GM23248 (cell line): ENCODE measurements around the gene TCEAL7.

Experiments
- EZH2 ChIP-seq: fragments of 200-600 bp; sonication (generic); IDR thresholded peaks from 2 replicates; pipeline ENCODE4 v1.6.1; 2018; ENCODE audit warnings: antibody characterized with exemption, mild to moderate bottlenecking; ENCODE audit not compliant: insufficient read depth, poor library complexity, severe bottlenecking
- EZH2phosphoT487 ChIP-seq: fragments of 200-600 bp; sonication (generic); IDR thresholded peaks from 2 replicates; pipeline ENCODE4 v1.6.1; 2018; ENCODE audit warnings: antibody characterized with exemption, moderate library complexity, mild to moderate bottlenecking, low read depth; ENCODE audit not compliant: insufficient read depth

DNA sequence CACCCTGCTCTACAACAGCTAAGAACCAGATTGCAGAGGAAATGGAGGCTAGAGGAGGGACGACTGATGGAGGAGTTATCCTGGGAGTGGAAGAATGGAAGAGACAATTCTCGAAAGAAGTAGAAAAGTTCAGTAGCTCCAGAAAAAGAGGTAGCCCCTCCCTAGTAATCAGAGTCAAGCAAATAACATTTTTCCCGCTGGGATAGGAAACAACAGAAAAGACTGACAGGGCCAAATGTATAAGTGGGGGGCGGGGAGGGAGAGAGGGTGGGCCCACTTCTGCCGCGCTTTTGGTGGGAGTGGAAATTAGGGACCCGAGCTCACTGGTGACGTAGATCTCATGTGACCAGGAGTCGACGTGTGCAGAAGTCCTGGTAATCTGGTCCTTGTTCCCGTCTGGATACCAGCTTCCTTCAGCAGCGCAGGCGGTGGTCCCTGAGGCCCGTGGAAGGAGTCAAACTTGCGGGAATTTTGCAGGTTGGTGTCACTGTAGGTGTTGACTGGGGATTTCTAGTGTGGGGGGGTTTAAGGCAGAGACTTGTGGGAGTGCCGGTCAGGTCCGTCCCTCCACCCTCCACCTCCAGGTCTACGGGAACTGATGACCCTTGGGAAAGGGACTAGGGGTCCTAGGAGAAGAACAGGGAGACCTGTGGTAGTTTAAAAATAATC, 26.2 kb downstream of the TCEAL7 start, which contains the start of gene TCEAL9:
- TF ChIP-seq EZH2phosphoT487 (no peak), EZH2 (no peak)
